HEK293T (cell line): ENCODE measurements around the gene LRRC73.
"Not testable (repeated sequence)": the region's sequence is repeated elsewhere in the genome, so short reads cannot be mapped to it uniquely, and the experiment has no call there.

Source experiments
- CTCF ChIA-PET: fragments of 350-600 bp; formaldehyde crosslinking; extraction: SDS; loops from one replicate; lab custom pipeline; 2021; ENCODE audit warnings: antibody characterized with exemption, inconsistent platforms; lab: Yijun Ruan, JAX
- POLR2A ChIA-PET: fragments of 350-600 bp; formaldehyde crosslinking; extraction: SDS; loops from one replicate; lab custom pipeline; 2020; ENCODE audit warnings: antibody characterized with exemption, inconsistent platforms; lab: Yijun Ruan, JAX
- DNase-seq: peaks from one replicate; pipeline ENCODE4 v3.0.0; 2012; ENCODE audit warnings: mixed read lengths; ENCODE audit errors: extremely low spot score
- ARNT ChIP-seq: fragments of 450-650 bp; IDR thresholded peaks from 2 replicates; pipeline ENCODE4 v1.6.1; 2017; ENCODE audit warnings: mild to moderate bottlenecking
- BHLHE40 ChIP-seq: fragments of 450-650 bp; IDR thresholded peaks from 2 replicates; pipeline ENCODE4 v1.6.1; 2016; ENCODE audit warnings: mild to moderate bottlenecking, moderate library complexity, borderline replicate concordance
- CTBP1 ChIP-seq: fragments of 450-650 bp; IDR thresholded peaks from 2 replicates; pipeline ENCODE4 v1.6.1; 2016; ENCODE audit warnings: borderline replicate concordance
- ELF4 ChIP-seq: fragments of 450-650 bp; IDR thresholded peaks from 2 replicates; pipeline ENCODE4 v1.6.1; 2017; ENCODE audit warnings: antibody characterized with exemption
- FOXA1 ChIP-seq: fragments of 450-650 bp; IDR thresholded peaks from 2 replicates; pipeline ENCODE4 v1.6.1; 2016; ENCODE audit warnings: mild to moderate bottlenecking
- FOXK2 ChIP-seq: fragments of 450-650 bp; IDR thresholded peaks from 2 replicates; pipeline ENCODE4 v1.6.1; 2016; ENCODE audit warnings: mild to moderate bottlenecking
- FOXM1 ChIP-seq: fragments of 450-650 bp; IDR thresholded peaks from 2 replicates; pipeline ENCODE4 v1.6.1; 2017; ENCODE audit warnings: mild to moderate bottlenecking, borderline replicate concordance
- HDGF ChIP-seq: fragments of 450-650 bp; IDR thresholded peaks from 2 replicates; pipeline ENCODE4 v1.6.1; 2017; ENCODE audit warnings: antibody characterized with exemption, borderline replicate concordance
- L3MBTL2 ChIP-seq: fragments of 450-650 bp; conservative IDR thresholded peaks from 2 replicates; pipeline ENCODE4 v1.6.1; 2016; ENCODE audit warnings: mild to moderate bottlenecking
- LEF1 ChIP-seq: fragments of 450-650 bp; IDR thresholded peaks from 2 replicates; pipeline ENCODE4 v1.6.1; 2017; ENCODE audit warnings: mild to moderate bottlenecking, borderline replicate concordance
- NFRKB ChIP-seq: fragments of 450-650 bp; IDR thresholded peaks from 2 replicates; pipeline ENCODE4 v1.6.1; 2016; ENCODE audit warnings: mild to moderate bottlenecking, moderate library complexity
- SP1 ChIP-seq: fragments of 450-650 bp; IDR thresholded peaks from 2 replicates; pipeline ENCODE4 v1.6.1; 2017
- SUZ12 ChIP-seq: fragments of 450-650 bp; IDR thresholded peaks from 2 replicates; pipeline ENCODE4 v1.6.1; 2016; ENCODE audit warnings: mild to moderate bottlenecking
- TARDBP ChIP-seq: fragments of 450-650 bp; IDR thresholded peaks from 2 replicates; pipeline ENCODE4 v1.6.1; 2016
- ZNF384 ChIP-seq: fragments of 450-650 bp; IDR thresholded peaks from 2 replicates; pipeline ENCODE4 v1.6.1; 2016
- TF ChIP-seq, protein P1 (sequence below): fragments of 450-650 bp; IDR thresholded peaks from 2 replicates; pipeline ENCODE4 v1.6.1; 2016

LRRC73 gene

DNA sequence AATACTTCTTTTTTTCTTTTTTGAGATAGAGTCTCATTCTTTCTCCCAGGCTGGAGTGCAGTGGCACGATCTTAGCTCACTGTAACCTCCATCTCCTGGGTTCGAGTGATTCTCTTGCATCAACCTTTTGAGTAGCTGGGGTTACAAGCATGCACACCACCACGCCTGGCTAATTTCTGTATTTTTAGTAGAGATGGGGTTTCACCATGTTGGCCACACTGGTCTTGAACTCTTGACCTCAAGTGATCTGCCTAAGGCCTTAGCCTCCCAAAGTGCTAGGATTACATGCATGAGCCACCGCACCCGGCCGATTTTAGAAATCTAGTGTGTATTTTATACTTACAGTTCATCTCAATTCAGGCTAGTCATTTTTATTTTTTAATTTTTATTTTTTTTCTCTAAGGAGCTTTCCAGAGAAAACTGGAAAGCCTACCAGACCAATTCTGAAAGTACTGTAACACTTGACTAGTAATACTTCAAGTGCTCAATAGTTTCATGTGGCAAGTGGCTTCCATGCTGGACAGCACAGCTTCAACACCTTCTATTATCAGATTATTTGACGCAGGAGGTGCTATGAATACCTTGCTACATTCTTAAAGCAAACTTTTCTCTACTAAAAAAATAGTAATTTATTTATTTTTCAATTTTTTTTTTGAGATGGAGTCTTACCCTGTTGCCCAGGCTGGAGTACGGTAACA is 31.8 kb upstream of the LRRC73 start:
- DNase-seq, result no peak
- CTCF ChIA-PET, result no interaction called here
- POLR2A ChIA-PET, result no interaction called here
- TF ChIP-seq BHLHE40, result no peak
- TF ChIP-seq ARNT, result no peak

DNA sequence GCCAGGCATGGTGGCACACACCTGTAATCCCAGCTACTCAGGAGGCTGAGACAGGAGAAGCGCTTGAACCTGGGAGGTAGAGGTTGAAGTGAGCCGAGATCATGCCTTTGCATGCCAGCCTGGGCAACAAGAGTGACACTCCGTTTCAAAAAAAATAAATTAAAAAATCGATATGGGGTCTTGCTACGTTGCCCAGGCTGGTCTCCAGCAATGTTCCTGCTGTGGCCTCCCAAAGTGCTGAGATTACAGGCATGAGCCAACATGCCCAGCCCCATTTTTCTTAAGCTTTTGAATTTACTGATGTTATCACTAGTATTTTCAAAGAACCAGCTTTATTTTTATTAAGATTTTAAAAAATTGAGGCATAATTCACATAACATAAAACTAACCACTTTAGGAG is 30.4 kb upstream of the LRRC73 start:
- TF ChIP-seq ELF4 (no peak), ZNF384 (no peak), SUZ12 (no peak), ARNT (no peak), NFRKB (no peak), FOXA1 (no peak), SP1 (no peak), HDGF (no peak), L3MBTL2 (no peak), CTBP1 (no peak), BHLHE40 (no peak), LEF1 (no peak)
- TF ChIP-seq, protein P1, sequence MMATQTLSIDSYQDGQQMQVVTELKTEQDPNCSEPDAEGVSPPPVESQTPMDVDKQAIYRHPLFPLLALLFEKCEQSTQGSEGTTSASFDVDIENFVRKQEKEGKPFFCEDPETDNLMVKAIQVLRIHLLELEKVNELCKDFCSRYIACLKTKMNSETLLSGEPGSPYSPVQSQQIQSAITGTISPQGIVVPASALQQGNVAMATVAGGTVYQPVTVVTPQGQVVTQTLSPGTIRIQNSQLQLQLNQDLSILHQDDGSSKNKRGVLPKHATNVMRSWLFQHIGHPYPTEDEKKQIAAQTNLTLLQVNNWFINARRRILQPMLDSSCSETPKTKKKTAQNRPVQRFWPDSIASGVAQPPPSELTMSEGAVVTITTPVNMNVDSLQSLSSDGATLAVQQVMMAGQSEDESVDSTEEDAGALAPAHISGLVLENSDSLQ, result no peak
- ChIA-PET POLR2A (no interaction called here), CTCF (no interaction called here)
- no peak for DNase-seq

DNA sequence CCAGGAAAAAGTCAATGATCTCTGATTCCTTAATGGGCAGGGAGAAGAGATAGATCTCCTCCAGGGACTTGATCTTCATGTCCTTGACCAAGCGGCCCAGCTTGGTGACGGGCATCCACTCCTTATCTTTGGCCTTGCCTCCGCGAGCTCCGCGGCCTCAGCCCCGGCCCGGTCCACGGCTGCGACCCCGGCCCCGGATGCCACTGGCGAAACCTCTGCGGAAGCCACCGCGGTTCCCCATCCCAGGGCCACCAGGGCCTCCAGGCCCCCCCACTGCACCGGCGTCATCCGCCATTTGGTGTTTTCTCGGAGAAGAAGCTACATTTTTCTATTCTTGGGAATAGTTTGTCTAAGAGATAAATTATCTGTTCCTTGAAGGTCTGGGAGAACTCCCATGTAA is 29.3 kb upstream of the LRRC73 start:
- CTCF ChIA-PET, DNase-seq, POLR2A ChIA-PET: not testable (repeated sequence)

DNA sequence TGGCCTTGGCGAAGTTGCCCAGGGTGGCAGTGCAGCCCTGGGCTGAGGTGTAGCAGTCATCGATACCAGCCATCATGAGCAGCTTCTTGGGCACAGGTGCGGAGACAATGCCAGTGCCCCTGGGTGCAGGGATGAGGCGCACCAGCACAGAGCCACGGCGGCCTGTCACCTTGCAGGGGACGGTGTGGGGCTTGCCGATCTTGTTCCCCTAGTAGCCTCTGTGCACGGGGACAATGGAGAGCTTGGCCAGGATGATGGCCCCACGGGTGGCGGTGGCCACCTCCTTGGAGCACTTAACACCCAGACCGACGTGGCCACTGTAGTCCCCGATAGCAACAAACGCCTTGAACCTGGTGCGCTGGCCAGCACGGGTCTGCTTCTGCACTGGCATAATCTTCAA is 28.8 kb upstream of the LRRC73 start:
- CTCF ChIA-PET, POLR2A ChIA-PET, DNase-seq: not testable (repeated sequence)

DNA sequence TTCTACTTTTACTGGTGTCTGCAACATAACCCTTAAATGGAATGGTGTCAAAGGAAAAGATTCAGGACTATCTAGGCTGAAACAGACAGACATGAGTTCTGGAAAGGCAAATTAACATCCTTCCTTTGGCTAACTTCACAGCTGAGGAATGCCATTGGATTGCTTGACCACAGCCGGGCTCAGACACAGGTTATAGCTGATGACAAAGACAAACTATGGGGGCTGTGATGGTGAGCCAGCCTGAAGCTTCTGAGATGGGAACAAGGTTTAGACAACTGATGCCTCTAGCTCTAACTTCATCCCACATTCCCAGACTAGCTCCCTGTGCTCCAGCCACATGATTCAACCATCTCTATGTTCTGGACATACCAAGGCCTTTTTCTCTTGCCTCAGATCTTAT is 22.1 kb upstream of the LRRC73 start:
- no peak for DNase-seq
- CTCF ChIA-PET, result interaction anchor here (1.2 kb wide), 1 partner anchor 11 kb away, joined by 3 read pairs; no protein-coding TSS in a partner anchor
- TF ChIP-seq FOXA1, result no peak
- TF ChIP-seq ARNT, result no peak
- TF ChIP-seq BHLHE40, result no peak
- TF ChIP-seq ZNF384, result no peak
- no peak for TF ChIP-seq LEF1
- no peak for TF ChIP-seq ELF4
- TF ChIP-seq, protein P1, result no peak
- TF ChIP-seq L3MBTL2, result no peak
- no peak for TF ChIP-seq FOXM1
- POLR2A ChIA-PET, result interaction anchor here (0.8 to 1.2 kb wide), 4 partner anchors 12 to 97 kb away, joined by 3 to 5 read pairs (median 4); partner anchors contain the start of genes GTPBP2, POLH, POLR1C and XPO5

DNA sequence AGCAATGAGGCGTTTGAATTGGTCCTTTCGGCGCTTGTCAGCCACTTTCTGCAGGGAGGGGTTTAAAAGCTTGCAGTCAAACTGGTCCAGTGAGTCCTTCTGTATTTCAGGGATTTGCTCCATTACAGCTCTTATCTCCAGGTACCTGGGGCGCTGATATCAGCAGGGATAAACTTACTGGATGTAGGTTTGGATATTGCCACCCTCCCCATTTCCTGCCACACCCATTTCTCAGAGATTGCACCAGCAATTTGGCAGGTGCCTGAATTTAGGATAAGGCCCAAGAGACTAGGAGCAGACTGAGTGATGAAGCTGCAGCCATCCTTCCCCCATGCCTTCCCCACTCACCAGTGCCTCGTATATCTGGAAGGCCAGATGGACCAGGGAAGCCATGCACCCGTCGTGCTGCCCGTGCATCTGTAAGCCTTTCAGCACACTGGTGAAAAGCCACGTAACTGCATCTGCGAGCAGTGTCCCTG is 14.4 kb upstream of the LRRC73 start:
- DNase-seq, result no peak
- ChIA-PET POLR2A (no interaction called here), CTCF (no interaction called here)
- TF ChIP-seq, protein P1, result no peak
- TF ChIP-seq SUZ12, result no peak
- no peak for TF ChIP-seq FOXK2
- TF ChIP-seq L3MBTL2, result no peak
- no peak for TF ChIP-seq ZNF384
- TF ChIP-seq ARNT, result no peak
- no peak for TF ChIP-seq SP1
- TF ChIP-seq NFRKB, result no peak
- TF ChIP-seq CTBP1, result no peak
- no peak for TF ChIP-seq FOXA1
- no peak for TF ChIP-seq LEF1
- no peak for TF ChIP-seq FOXM1
- TF ChIP-seq BHLHE40, result no peak

DNA sequence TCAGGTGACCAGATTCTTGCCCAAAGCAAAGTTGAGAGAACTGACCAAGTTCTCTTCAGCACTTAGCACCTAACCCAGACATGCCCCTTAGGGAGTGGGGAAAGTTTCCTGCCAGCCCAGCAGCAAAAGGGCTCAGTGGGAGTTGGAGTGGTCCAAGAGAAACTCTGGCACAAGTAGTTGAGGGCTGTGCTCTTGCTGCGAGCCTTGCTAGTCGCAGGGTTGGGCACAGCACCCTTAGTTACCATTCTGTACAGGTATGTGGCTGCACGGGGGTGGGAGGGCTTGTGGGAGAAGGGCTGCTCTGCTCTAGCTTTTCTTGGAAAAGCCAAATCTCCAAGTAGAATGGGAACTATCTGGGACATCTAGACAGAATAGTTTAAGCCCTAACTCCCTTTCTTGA is 13.1 kb upstream of the LRRC73 start:
- ChIA-PET CTCF (no interaction called here), POLR2A (no interaction called here)
- TF ChIP-seq TARDBP, result no peak
- TF ChIP-seq LEF1, result no peak
- DNase-seq, result no peak
